Pons (tissue), 1 donor: ENCODE data around the gene GNA12.
A peak's percentile ranks its signal among the peaks of the same experiment; 100 is the strongest.
"Not testable (repeated sequence)": the region's sequence is repeated elsewhere in the genome, so short reads cannot be mapped to it uniquely, and the experiment has no call there.

Experiments
- DNase-seq: peaks from one replicate; pipeline ENCODE4 v3.0.0-alpha.2; 2016; ENCODE audit warnings: low spot score

GNA12 gene

GRCh38 chr7:2711895-2712675 is 132.0 kb downstream of the GNA12 start:
- no peak for DNase-seq

- DNase-seq = no peak
These were observed 133.1 kb downstream of the GNA12 start for GRCh38 chr7:2710901-2711551.

GRCh38 chr7:2710286-2710655 is 133.8 kb downstream of the GNA12 start:
- no peak for DNase-seq

GRCh38 chr7:2709553-2710285 is 134.4 kb downstream of the GNA12 start:
- peak; percentile 44 for DNase-seq

- no peak for DNase-seq
These were observed 135.4 kb downstream of the GNA12 start for GRCh38 chr7:2708547-2709310.

GRCh38 chr7:2708041-2708440 is 136.1 kb downstream of the GNA12 start:
- DNase-seq = no peak

GRCh38 chr7:2707481-2707880 is 136.6 kb downstream of the GNA12 start:
- no peak for DNase-seq

- DNase-seq = no peak
These were observed 137.4 kb downstream of the GNA12 start for GRCh38 chr7:2706685-2707126.

GRCh38 chr7:2705371-2706096 is 138.6 kb downstream of the GNA12 start:
- DNase-seq = no peak

- no peak for DNase-seq
These were observed 141.5 kb downstream of the GNA12 start for GRCh38 chr7:2702594-2702957.

GRCh38 chr7:2701832-2702593 is 142.1 kb downstream of the GNA12 start:
- DNase-seq = peak; percentile 92

GRCh38 chr7:2701424-2701823 is 142.7 kb downstream of the GNA12 start:
- DNase-seq = no peak

- DNase-seq = no peak
These were observed 143.8 kb downstream of the GNA12 start for GRCh38 chr7:2700141-2700850.

GRCh38 chr7:2699289-2699620 is 144.9 kb downstream of the GNA12 start:
- no peak for DNase-seq

GRCh38 chr7:2698581-2699288 is 145.4 kb downstream of the GNA12 start:
- DNase-seq = no peak

- not testable (repeated sequence) for DNase-seq
These were observed 150.0 kb downstream of the GNA12 start for GRCh38 chr7:2694122-2694436.

- DNase-seq = not testable (repeated sequence)
These were observed 150.5 kb downstream of the GNA12 start for GRCh38 chr7:2693420-2694121.

- no peak for DNase-seq
These were observed 151.6 kb downstream of the GNA12 start for GRCh38 chr7:2692543-2692942.

GRCh38 chr7:2691932-2692439 is 152.1 kb downstream of the GNA12 start:
- DNase-seq = not testable (repeated sequence)
